ENCODE data around the gene CFAP43. TPM values are rescaled to one million over a fixed set of nuclear protein-coding genes. Genes with fewer than 3 reads are reported as not detected.

Gene CFAP43
- total and polyA plus RNA-seq, 9 of the 15 experiments (the other 6 are each of a cell fraction or from before 2014, with no cell fraction given): 0.07 to 0.86 (median 0.11) TPM; not detected in 1

- TF ChIP-seq GMEB1 (CRISPR knock-in tag; IDR thresholded peaks at IDR 0.05): no peak
- no peak for TF ChIP-seq STAG1 (CRISPR knock-in tag; IDR thresholded peaks at IDR 0.05; ENCODE audit: borderline replicate concordance)
- 0 out of 2 replicates have a peak, but pooled peaks have one; percentile 44 for TF ChIP-seq ZKSCAN8 (CRISPR knock-in tag; IDR thresholded peaks at IDR 0.05)
- peak; percentile 75; the same call in 1 of the 2 replicates for TF ChIP-seq JUN (IDR thresholded peaks at IDR 0.05; ENCODE audit: borderline replicate concordance, low read depth, low read length)
- no peak for TF ChIP-seq JUN (CRISPR knock-in tag; IDR thresholded peaks at IDR 0.05; ENCODE audit: borderline replicate concordance)
- TF ChIP-seq SRSF1 (IDR thresholded peaks at IDR 0.05; ENCODE audit: low read depth, low read length): no peak
- TF ChIP-seq ZNF347 (CRISPR knock-in tag; IDR thresholded peaks at IDR 0.05; ENCODE audit: low read depth): no peak
- no peak for TF ChIP-seq TAF9B (IDR thresholded peaks at IDR 0.05; ENCODE audit: partially characterized antibody)
- TF ChIP-seq ZNF57 (CRISPR knock-in tag; IDR thresholded peaks at IDR 0.05): no peak
- no peak for TF ChIP-seq ZBTB43 (CRISPR knock-in tag; IDR thresholded peaks at IDR 0.05)
- no peak for TF ChIP-seq BACH1 (tag; IDR thresholded peaks at IDR 0.05)
- peak; percentile 93 for TF ChIP-seq DPF2 (IDR thresholded peaks at IDR 0.05)
- no peak for TF ChIP-seq SFPQ (IDR thresholded peaks at IDR 0.05; ENCODE audit: low read depth, low read length)
- no peak for TF ChIP-seq HDAC2 (IDR thresholded peaks at IDR 0.05)
- peak; percentile 64 for TF ChIP-seq SMARCC2 (IDR thresholded peaks at IDR 0.05; ENCODE audit: low read depth)
- TF ChIP-seq E2F1 (CRISPR knock-in tag; IDR thresholded peaks at IDR 0.05): no peak
- TF ChIP-seq MBD1 (CRISPR knock-in tag; IDR thresholded peaks at IDR 0.05): no peak
- TF ChIP-seq FOXP1 (CRISPR knock-in tag; IDR thresholded peaks at IDR 0.05): no peak
- no peak for TF ChIP-seq ZNF766 (CRISPR knock-in tag; conservative IDR thresholded peaks at IDR 0.05)
These were observed 28.6 kb upstream of the CFAP43 start (continued) for GRCh38 chr10:104260775-104261115.
